ENCODE data around the gene DEPDC5. TPM values are rescaled to one million over a fixed set of nuclear protein-coding genes. Genes with fewer than 3 reads are reported as not detected.

DEPDC5 gene
- total and polyA plus RNA-seq, 9 of the 15 experiments (the other 6 are each of a cell fraction or from before 2014, with no cell fraction given): 2.3 to 12.3 (median 10.7) TPM

- TF ChIP-seq PKNOX1 (IDR thresholded peaks at IDR 0.05) (peak; percentile 32; the same call in 1 of the 2 replicates), TBP (optimal IDR thresholded peaks at IDR 0.05; ENCODE audit: low read depth, low read length) (peak; percentile 32), ZNF644 (tag; IDR thresholded peaks at IDR 0.05; ENCODE audit: low read depth) (peak; percentile 47; the same call in 1 of the 2 replicates), POLR2AphosphoS5 (IDR thresholded peaks at IDR 0.05; ENCODE audit: control insufficient read depth, insufficient read depth, low read depth, low read length) (peak; percentile 34; the same call in 1 of the 2 replicates), TOE1 (IDR thresholded peaks at IDR 0.05; ENCODE audit: borderline replicate concordance) (0 out of 2 replicates have a peak, but pooled peaks have one; percentile 10), TOE1 (CRISPR knock-in tag; IDR thresholded peaks at IDR 0.05; ENCODE audit: borderline replicate concordance, low read depth) (no peak), PRDM10 (IDR thresholded peaks at IDR 0.05; ENCODE audit: partially characterized antibody) (peak; percentile 92), TAF1 (IDR thresholded peaks at IDR 0.05; ENCODE audit: control insufficient read depth, extremely low read depth, insufficient read depth, low read length, severe bottlenecking) (peak; percentile 58), YY1 (IDR thresholded peaks at IDR 0.05; ENCODE audit: borderline replicate concordance in 1 of 3, control insufficient read depth in 1 of 3, extremely low read depth in 1 of 3, insufficient read depth in 3 of 3, insufficient read length in 1 of 3, insufficient replicate concordance in 2 of 3, low read depth in 1 of 3, low read length in 2 of 3) (peak in 1 of 3 experiments; percentile 6), ZBTB7A (IDR thresholded peaks at IDR 0.05; ENCODE audit: borderline replicate concordance, control insufficient read depth, low read depth, low read length) (peak; percentile 73; the same call in 1 of the 2 replicates), SMAD4 (CRISPR knock-in tag; conservative IDR thresholded peaks at IDR 0.05) (0 out of 2 replicates have a peak, but pooled peaks have one; percentile 12), CBFA2T3 (IDR thresholded peaks at IDR 0.05) (0 out of 2 replicates have a peak, but pooled peaks have one; percentile 13), ATF1 (CRISPR knock-in tag; IDR thresholded peaks at IDR 0.05) (no peak), ATF1 (tag; IDR thresholded peaks at IDR 0.05) (no peak; the same call in 1 of the 2 replicates), MYC (IDR thresholded peaks at IDR 0.05; ENCODE audit: low read depth, low read length) (no peak), MYC (CRISPR knock-in tag; IDR thresholded peaks at IDR 0.05; ENCODE audit: borderline replicate concordance, low read depth) (peak; percentile 59; the same call in 1 of the 2 replicates)
- TF ChIP-seq, protein P1, sequence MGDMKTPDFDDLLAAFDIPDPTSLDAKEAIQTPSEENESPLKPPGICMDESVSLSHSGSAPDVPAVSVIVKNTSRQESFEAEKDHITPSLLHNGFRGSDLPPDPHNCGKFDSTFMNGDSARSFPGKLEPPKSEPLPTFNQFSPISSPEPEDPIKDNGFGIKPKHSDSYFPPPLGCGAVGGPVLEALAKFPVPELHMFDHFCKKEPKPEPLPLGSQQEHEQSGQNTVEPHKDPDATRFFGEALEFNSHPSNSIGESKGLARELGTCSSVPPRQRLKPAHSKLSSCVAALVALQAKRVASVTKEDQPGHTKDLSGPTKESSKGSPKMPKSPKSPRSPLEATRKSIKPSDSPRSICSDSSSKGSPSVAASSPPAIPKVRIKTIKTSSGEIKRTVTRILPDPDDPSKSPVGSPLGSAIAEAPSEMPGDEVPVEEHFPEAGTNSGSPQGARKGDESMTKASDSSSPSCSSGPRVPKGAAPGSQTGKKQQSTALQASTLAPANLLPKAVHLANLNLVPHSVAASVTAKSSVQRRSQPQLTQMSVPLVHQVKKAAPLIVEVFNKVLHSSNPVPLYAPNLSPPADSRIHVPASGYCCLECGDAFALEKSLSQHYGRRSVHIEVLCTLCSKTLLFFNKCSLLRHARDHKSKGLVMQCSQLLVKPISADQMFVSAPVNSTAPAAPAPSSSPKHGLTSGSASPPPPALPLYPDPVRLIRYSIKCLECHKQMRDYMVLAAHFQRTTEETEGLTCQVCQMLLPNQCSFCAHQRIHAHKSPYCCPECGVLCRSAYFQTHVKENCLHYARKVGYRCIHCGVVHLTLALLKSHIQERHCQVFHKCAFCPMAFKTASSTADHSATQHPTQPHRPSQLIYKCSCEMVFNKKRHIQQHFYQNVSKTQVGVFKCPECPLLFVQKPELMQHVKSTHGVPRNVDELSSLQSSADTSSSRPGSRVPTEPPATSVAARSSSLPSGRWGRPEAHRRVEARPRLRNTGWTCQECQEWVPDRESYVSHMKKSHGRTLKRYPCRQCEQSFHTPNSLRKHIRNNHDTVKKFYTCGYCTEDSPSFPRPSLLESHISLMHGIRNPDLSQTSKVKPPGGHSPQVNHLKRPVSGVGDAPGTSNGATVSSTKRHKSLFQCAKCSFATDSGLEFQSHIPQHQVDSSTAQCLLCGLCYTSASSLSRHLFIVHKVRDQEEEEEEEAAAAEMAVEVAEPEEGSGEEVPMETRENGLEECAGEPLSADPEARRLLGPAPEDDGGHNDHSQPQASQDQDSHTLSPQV (IDR thresholded peaks at IDR 0.05): 0 out of 2 replicates have a peak, but pooled peaks have one; percentile 50
These were observed 700 bp upstream of the DEPDC5 start (continued) for GRCh38 chr22:31753005-31753633.

Measured in K562 (cell line).